ENCODE data around the gene RAC3. TPM values are rescaled to one million over a fixed set of nuclear protein-coding genes. Genes with fewer than 3 reads are reported as not detected.

The RAC3 gene
- total RNA-seq, 1 donor from 2014 or later, result 41.3 TPM

- Histone ChIP-seq H3K4me1 (ENCODE audit: insufficient read depth, low read length) (peaks cover 9% of the 10 kb centered on the region), H3K9ac (ENCODE audit: low read length) (no peak overlapping the region), H3K9me3 (ENCODE audit: insufficient read depth, low read depth, low read length) (no peaks in the 10 kb centered on the region)
Measured at GRCh38 chr17:82055965-82056728, 24.7 kb downstream of the RAC3 start.

GRCh38 chr17:82056729-82057621 is 25.5 kb downstream of the RAC3 start:
- H2AFZ ChIP-seq (ENCODE audit: low read depth, low read length), result no peak overlapping the region
- no peak for TF ChIP-seq CTCF (IDR thresholded peaks at IDR 0.05; ENCODE audit: insufficient read depth, low read depth, low read length)
- no peak for TF ChIP-seq EZH2 (IDR thresholded peaks at IDR 0.05; ENCODE audit: insufficient read depth, low read length)
- Mint-ChIP-seq H3K27ac (ENCODE audit: unreplicated experiment) (no peak overlapping the region), H3K27me3 (ENCODE audit: low read depth, unreplicated experiment) (no peaks in the 10 kb centered on the region), H3K9me3 (ENCODE audit: unreplicated experiment) (no peaks in the 10 kb centered on the region), H3K4me1 (ENCODE audit: low read depth, unreplicated experiment) (no peaks in the 10 kb centered on the region), H3K36me3 (ENCODE audit: low read depth, unreplicated experiment) (peaks cover 3% of the 10 kb centered on the region), H3K4me3 (ENCODE audit: unreplicated experiment) (no peak overlapping the region)
- FAIRE-seq (no peak), DNase-seq (ENCODE audit: low read depth) (no peak)
- H3K4me2 ChIP-seq (ENCODE audit: low read length), result no peak overlapping the region
- peaks cover 5% of the 10 kb centered on the region for H3K36me3 ChIP-seq (ENCODE audit: insufficient read depth, low read length)
- peaks cover 31% of the 10 kb centered on the region for H3K79me2 ChIP-seq (ENCODE audit: insufficient read depth, low read length)
- H3K9ac ChIP-seq (ENCODE audit: low read length), result no peak overlapping the region
- H3K4me1 ChIP-seq (ENCODE audit: insufficient read depth, low read length), result peaks cover 9% of the 10 kb centered on the region
- H3K9me3 ChIP-seq (ENCODE audit: insufficient read depth, low read depth, low read length), result no peaks in the 10 kb centered on the region
- H4K20me1 ChIP-seq (ENCODE audit: insufficient read depth, low read length), result peaks cover 54% of the 10 kb centered on the region
- no peaks in the 10 kb centered on the region for H3K27me3 ChIP-seq (ENCODE audit: insufficient read depth, low read length)
- no peak overlapping the region for H3K27ac ChIP-seq (ENCODE audit: low read depth, low read length)
- no peak overlapping the region for H3K4me3 ChIP-seq (ENCODE audit: insufficient read depth, low read depth, low read length)

More at GRCh38 chr17:82055965-82056728, 24.7 kb downstream of the RAC3 start:
- Histone ChIP-seq H3K36me3 (ENCODE audit: insufficient read depth, low read length) (peaks cover 3% of the 10 kb centered on the region), H3K27me3 (ENCODE audit: insufficient read depth, low read length) (no peaks in the 10 kb centered on the region), H3K4me2 (ENCODE audit: low read length) (no peak overlapping the region), H3K79me2 (ENCODE audit: insufficient read depth, low read length) (peaks cover 34% of the 10 kb centered on the region), H3K27ac (ENCODE audit: low read depth, low read length) (no peak overlapping the region), H3K4me3 (ENCODE audit: insufficient read depth, low read depth, low read length) (no peak overlapping the region), H2AFZ (ENCODE audit: low read depth, low read length) (no peak overlapping the region), H4K20me1 (ENCODE audit: insufficient read depth, low read length) (peaks cover 54% of the 10 kb centered on the region)
- TF ChIP-seq CTCF (IDR thresholded peaks at IDR 0.05; ENCODE audit: insufficient read depth, low read depth, low read length), result no peak
- TF ChIP-seq EZH2 (IDR thresholded peaks at IDR 0.05; ENCODE audit: insufficient read depth, low read length), result no peak
- FAIRE-seq (no peak), DNase-seq (ENCODE audit: low read depth) (no peak)
- Mint-ChIP-seq H3K9me3 (ENCODE audit: unreplicated experiment) (no peaks in the 10 kb centered on the region), H3K4me1 (ENCODE audit: low read depth, unreplicated experiment) (no peaks in the 10 kb centered on the region), H3K27me3 (ENCODE audit: low read depth, unreplicated experiment) (no peaks in the 10 kb centered on the region), H3K4me3 (ENCODE audit: unreplicated experiment) (no peak overlapping the region), H3K27ac (ENCODE audit: unreplicated experiment) (no peak overlapping the region), H3K36me3 (ENCODE audit: low read depth, unreplicated experiment) (peaks cover 3% of the 10 kb centered on the region)

Data from astrocyte (in vitro differentiated cells and primary cell).